SW480 (cell line): ENCODE measurements around the gene CATSPERD.
"Not testable (repeated sequence)": the region's sequence is repeated elsewhere in the genome, so short reads cannot be mapped to it uniquely, and the experiment has no call there.

ENCODE experiments used
- DNase-seq: peaks from one replicate; pipeline ENCODE4 v3.0.0-alpha.2; 2016; ENCODE audit warnings: low spot score

Gene CATSPERD

GRCh38 chr19:5742051-5742450 is 21.6 kb downstream of the CATSPERD start:
- DNase-seq = no peak

DNA sequence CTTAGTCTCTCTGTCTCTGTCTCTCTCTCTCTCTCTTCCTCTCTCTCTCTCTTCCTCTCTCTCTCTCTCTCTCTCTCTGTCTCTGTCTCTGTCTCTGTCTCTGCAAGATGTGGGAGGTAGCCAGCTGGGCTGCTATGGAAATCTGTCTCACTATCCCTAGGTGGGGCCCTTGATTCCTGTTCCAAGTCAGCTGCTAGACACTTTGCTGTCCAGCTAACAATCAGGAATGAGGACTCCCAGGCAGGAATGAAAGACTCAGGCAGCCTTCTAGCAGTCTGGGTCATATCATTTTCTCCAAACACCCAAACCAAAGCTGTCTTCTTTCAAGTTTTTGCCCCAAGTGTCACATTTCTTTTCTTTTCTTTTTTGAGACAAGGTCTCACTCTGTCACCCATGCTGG is 23.2 kb downstream of the CATSPERD start:
- no peak for DNase-seq

GRCh38 chr19:5744999-5745398 is 24.6 kb downstream of the CATSPERD start:
- DNase-seq = not testable (repeated sequence)

- DNase-seq = not testable (repeated sequence)
These were observed 28.5 kb downstream of the CATSPERD start for GRCh38 chr19:5748920-5749319.

GRCh38 chr19:5749505-5749904 is 29.1 kb downstream of the CATSPERD start:
- DNase-seq = no peak

- no peak for DNase-seq
These were observed 31.3 kb downstream of the CATSPERD start for GRCh38 chr19:5751709-5752108.

DNA sequence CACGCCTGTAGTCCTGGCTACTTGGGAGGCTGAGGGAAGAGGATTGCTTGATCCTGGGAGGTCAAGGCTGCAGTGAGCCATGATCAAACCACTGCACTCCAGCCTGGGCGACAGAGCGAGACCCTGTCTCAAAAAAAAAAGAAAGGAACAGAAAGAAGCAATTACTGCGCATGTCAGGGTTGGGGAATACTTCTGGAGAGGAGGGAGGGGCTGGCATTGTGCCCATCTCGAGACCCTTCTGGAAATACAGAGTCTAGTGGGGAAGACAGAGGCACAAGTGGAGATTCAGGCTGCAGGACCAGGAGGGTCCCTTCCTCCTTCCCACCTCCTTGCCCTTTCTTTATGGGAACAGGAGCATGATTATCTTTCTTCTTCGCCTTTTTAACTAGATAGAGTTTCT is 33.3 kb downstream of the CATSPERD start:
- DNase-seq = no peak

GRCh38 chr19:5762608-5763217 is 42.3 kb downstream of the CATSPERD start:
- no peak for DNase-seq

GRCh38 chr19:5765220-5765619 is 44.8 kb downstream of the CATSPERD start:
- DNase-seq = no peak

GRCh38 chr19:5767949-5768348 is 47.5 kb downstream of the CATSPERD start:
- DNase-seq = no peak

- no peak for DNase-seq
These were observed 52.0 kb downstream of the CATSPERD start for GRCh38 chr19:5772416-5772815.

DNA sequence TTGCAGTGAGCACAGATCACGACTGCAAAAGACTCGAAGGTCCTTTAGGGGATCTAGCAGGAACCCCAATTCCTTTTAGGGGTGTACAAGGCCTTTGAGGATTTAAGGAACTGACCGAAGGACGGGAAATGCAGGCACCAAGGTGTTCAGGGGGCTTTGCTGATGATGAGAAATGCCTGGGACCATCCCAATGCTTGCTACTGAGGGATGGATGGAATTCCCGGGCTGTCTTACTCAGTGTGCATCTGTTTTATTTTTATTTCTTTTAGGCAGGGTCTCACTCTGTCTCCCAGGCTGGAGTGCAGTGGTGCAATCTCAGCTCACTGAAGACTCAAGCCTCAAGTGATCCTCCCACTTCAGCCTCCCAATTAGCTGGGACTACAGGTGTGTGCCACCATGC is 52.8 kb downstream of the CATSPERD start:
- DNase-seq = no peak

- no peak for DNase-seq
These were observed 54.5 kb downstream of the CATSPERD start for GRCh38 chr19:5774921-5775320.

- no peak for DNase-seq
These were observed 55.4 kb downstream of the CATSPERD start for GRCh38 chr19:5775668-5776309.

DNA sequence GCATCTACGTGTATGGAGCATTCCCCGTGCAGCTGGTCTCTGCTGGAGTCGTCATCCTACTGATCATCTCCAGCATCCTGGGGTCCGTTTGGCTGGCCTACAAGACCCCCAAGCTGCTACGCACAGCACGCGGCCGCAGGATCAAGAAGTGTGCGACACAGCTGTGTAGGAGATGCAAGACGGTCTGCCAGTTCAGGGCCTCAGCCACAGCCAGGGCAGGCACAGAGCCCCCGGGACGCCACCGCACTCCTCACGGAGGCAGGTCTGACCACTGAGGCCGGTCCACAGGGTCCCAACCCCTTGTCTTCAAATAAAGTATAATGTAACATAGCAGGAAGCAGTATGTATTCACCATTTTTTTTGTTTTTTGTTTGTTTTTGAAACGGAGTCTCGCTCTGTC is 58.0 kb downstream of the CATSPERD start:
- DNase-seq = no peak

DNA sequence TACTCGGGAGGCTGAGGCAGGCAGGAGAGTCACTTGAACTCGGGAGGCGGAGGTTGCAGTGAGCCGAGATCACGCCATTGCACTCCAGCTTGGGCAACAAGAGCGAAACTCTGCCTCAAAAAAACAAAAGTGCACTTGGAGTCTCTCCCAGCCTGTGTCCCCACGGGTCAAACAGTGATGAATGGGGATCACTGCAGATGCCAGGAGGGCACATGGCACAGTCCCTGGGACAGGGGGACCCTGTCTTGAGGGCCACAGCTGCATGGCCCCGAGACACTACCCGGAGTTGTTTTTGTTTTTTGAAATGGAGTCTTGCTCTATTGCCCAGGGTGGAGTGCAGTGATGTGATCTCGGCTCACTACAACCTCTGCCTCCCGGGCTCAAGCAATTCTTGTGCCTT is 60.5 kb downstream of the CATSPERD start:
- not testable (repeated sequence) for DNase-seq

GRCh38 chr19:5782322-5782721 is 61.9 kb downstream of the CATSPERD start:
- no peak for DNase-seq

DNA sequence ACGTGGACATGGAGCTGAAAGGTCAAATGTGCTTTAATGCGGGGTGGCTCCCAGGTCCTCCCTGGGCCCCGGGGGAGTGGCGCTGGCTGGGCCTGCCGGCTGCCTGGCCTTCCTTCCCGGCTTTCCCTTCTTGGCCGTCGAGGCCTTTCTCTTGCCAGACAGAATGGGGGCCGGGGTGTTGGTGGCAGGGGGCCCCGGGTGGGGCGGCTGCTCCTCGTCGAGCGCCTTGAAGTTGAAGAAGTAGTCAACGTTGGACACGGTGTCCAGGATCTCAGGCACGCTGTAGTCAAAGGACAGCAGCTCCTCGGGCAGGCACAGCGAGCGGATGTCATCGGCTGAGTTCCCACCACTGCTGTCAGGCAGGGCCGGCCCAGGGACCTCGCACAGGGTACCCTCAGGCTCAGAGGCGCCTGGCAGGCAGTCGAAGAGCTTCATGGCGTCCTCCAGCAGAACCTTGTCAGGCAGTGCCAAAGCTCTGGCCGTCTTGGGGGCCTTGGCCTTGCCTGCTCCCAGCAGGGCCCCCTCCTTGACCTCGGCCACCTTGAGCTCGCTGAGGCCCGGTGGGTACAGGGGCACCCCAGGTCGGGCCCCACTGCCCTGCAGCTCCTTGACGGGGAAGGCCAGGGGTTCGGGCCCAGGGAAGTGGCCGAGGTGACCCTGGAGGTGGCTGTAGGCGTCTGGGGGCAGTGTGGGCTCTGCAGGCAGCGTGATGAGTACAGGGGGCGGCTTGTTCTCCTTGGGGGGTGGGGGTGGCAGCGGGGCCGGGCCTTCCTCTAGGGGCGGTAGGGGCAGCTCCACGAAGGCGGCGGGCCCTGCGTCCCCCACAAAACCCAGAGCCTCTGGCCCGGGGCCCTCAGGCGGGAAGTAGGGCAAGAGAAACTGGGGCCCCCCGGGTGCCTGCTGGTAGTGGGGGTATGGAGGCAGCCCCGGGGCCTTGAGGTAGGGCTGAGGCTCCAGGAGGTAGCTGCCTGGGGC is 62.8 kb downstream of the CATSPERD start:
- no peak for DNase-seq

- no peak for DNase-seq
These were observed 64.2 kb downstream of the CATSPERD start, which contains the start of gene PRR22 for GRCh38 chr19:5784581-5785147. Gene PRR22 (minus strand): TSS chr19:5784746. CDS start chr19:5784660, 86 bp downstream.

DNA sequence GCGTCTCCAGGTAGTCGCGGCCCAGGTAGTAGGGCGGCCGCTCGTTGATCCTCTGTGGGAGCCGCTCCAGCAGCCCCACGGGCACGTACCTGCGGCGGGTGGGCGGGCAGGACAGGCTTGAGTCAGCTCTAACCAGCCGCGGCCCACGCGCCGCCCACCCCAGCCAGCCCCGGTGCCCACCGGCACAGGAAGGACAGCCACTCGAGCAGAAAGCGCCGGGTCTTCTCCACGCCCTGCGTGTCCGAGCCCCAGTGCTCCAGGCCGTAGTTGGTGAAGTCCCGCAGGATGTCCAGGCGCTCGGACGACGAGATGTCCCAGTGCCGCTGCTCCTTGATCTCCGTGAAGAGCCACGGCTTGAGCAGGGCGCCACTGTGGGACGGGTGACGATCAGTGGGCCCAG is 65.0 kb downstream of the CATSPERD start:
- DNase-seq = no peak

- no peak for DNase-seq
These were observed 66.4 kb downstream of the CATSPERD start for GRCh38 chr19:5786593-5787408.
